Measurements from ENCODE around the gene TIMP2.

GRCh38 chr17:78831688-78832540 lies 93.3 kb downstream of the TIMP2 start:
- TF ChIP-seq POLR2A (IDR thresholded peaks at IDR 0.05; ENCODE audit: low read depth, low read length) (no peak), POLR2AphosphoS5 (IDR thresholded peaks at IDR 0.05; ENCODE audit: low read depth, low read length) (no peak)
